Neural progenitor cell (in vitro differentiated cells): ENCODE data around the gene PPP2R5C.

Source experiments
- CTCF ChIP-seq: fragments of 200-600 bp; sonication (generic); IDR thresholded peaks from 2 replicates; pipeline ENCODE4 v1.5.1; 2017; ENCODE audit warnings: antibody characterized with exemption, mild to moderate bottlenecking
- EZH2 ChIP-seq: fragments of 200-600 bp; sonication (generic); IDR thresholded peaks from 2 replicates; pipeline ENCODE4 v1.6.1; 2017; ENCODE audit warnings: antibody characterized with exemption, mild to moderate bottlenecking, moderate library complexity
- EZH2phosphoT487 ChIP-seq: fragments of 200-600 bp; sonication (generic); IDR thresholded peaks from 2 replicates; pipeline ENCODE4 v1.6.1; 2017; ENCODE audit warnings: antibody characterized with exemption

GRCh38 chr14:101947577-101947903, 186.0 kb downstream of the PPP2R5C start:
- TF ChIP-seq CTCF (no peak), EZH2 (no peak), EZH2phosphoT487 (no peak)
